Stimulated activated CD4-positive, alpha-beta T cell treated with anti-CD3 and anti-CD28 coated beads, Interleukin-2, amount 100 ng/mL, for 24 hours (primary cell): ENCODE measurements around the gene CPT1B.
"Not testable (repeated sequence)": the region's sequence is repeated elsewhere in the genome, so short reads cannot be mapped to it uniquely, and the experiment has no call there.

Source experiments
- DNase-seq, 2 donors: peaks; one replicate each; pipeline ENCODE4 v3.0.0-alpha.2; 2020

Gene CPT1B

DNA sequence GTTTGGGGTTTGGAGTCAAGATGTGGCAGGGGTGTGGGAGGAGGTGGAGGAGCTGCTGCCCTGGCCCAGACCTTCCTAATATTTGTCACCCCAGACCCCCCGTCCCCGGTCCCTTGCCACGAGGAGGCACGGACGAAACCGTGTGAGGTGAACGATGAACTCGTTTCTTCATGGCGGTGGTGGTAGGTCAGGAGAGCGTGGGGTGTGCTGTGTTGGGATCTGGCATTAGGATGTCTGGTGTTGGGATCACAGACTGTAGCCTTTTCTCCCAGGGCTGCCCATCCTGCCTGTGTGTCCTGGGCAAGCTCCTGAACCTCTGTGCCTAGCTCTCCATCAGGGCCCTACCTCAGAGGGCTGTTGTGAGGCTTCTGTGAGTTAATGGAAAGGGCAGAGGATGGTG lies 30.8 kb upstream of the CPT1B start:
- no peak for DNase-seq

DNA sequence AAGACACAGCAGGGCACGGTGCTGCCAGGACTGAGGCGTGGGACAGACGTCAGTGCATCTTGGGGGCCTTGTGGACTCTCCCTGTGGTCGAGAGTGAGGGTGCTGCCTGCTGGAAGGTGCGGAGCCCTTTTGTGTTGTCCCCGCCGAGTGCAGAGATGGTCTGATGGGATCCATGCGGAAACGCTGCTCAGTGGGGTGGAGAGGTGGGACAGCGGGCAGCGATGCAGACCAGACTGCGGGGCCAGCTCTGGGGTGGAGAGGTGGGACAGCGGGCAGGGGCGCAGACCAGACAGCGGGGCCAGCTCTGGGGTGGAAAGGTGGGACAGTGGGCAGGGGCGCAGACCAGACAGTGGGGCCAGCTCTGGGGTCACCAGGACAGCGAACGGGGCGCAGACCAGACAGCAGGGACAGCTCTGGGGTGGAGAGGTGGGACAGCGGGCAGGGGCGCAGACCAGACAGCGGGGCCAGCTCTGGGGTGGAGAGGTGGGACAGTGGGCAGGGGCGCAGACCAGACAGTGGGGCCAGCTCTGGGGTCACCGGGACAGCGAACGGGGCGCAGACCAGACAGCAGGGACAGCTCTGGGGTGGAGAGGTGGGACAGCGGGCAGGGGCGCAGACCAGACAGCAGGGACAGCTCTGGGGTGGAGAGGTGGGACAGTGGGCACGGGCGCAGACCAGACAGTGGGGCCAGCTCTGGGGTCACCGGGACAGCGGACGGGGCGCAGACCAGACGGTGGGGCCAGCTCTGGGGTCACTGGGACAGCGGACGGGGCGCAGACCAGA lies 30.0 kb upstream of the CPT1B start:
- DNase-seq: not testable (repeated sequence)

DNA sequence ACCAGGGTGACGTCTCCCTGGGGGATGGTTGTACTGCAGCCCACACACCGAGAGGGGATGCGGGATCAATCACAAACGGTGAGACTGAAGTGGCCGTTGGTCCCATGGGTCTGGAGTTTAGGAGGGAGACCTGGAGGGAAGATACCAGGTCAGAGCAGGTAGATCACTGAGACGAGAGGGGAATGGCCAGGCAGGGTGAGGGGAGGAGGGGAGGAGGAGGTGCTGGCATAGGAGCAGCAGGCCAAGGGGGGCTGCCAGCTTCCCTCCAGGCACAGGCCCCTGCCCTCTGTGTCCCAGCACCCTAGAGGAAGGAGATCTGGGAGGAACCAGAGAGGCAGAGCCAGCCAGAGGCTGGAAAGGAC lies 29.4 kb upstream of the CPT1B start:
- DNase-seq: no peak

DNA sequence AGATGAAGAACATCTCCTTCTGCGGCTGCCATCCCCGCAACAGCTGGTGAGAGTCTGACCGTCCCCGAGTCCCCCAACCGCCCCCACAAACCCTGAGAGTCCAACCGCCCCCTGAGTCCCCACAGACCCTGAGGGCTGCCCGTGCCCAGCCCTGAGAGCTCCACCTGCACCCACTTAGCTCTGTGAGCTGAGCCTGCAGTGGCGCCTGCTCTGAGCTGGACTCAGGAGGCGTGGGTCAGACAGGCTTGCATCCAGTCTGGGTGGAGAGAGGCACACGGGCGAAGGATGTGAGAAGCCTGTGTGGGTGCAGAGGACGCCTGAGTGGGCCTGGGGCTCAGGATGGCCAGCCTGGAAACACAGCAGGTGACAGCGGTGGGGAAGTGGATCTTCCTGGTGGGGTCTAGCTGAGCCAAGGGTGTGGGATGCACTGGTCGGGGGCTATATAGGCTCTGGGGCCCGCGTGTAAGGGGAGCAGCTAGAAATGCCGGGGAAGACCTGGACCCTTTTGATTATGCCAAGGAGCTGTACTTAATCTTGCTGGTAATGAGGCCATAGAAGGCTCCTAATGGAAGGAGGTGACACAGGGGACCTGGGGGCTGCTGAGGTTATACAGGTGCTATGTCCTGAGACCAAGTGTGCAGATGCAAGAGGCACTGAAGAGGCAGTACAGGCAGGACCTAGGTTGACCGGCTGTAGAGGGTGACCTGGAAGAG lies 28.9 kb upstream of the CPT1B start:
- no peak for DNase-seq

DNA sequence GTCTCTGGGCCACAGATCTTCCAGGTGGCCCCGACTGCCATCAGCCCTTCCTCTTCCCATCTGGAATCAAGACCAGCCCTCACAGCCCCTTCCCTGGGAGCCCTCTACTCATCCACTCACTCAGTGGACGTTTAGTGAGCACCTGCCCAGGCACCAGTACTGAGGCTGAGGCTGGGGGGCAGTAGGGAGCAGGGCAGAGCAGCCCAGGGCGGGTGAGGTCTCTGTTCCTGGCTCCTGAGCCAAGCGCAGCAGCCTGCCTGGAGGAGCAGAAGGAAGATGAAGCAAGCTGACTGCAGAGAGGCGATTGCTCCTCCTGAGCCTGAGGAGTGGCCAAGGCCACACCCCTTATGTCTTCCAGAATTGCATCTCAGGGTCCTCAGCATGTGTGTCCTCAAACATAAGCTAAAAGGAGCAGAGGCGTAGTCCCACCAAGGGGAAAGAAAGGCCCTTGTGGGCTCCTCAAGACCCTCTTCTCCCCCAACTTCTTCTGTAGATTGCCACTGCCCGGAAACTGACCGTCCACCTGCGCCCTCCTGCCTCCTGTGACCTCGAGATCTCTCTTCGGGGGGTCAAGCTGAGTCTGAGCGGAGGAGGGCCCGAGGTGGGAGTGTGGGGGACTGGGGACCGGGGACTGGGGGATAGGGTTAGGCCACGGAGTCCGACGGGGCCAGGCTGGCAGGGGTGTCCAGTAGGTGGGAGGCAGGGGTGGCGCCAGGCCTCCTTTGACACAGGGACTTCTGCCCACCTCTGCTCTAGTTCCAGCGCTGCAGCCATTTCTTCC lies 28.1 kb upstream of the CPT1B start:
- DNase-seq: no peak

DNA sequence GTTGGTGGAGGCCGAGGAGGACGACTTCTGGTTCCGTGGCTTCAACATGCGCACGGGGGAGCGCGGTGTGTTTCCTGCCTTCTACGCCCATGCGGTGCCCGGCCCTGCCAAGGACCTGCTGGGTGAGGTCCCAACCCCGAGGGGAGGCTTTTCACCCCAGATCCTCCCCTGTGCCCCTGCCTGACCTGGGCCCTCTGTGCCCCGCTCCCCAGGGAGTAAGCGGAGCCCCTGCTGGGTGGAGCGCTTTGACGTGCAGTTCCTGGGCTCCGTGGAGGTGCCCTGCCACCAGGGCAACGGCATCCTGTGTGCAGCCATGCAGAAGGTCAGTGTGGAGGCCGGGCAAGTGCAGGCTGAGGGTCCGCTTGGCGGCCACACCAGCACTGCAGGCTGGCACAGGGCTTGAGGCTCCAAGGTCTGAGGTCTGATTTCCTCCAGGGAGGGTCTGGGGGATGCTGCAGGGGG lies 27.4 kb upstream of the CPT1B start:
- DNase-seq: no peak

DNA sequence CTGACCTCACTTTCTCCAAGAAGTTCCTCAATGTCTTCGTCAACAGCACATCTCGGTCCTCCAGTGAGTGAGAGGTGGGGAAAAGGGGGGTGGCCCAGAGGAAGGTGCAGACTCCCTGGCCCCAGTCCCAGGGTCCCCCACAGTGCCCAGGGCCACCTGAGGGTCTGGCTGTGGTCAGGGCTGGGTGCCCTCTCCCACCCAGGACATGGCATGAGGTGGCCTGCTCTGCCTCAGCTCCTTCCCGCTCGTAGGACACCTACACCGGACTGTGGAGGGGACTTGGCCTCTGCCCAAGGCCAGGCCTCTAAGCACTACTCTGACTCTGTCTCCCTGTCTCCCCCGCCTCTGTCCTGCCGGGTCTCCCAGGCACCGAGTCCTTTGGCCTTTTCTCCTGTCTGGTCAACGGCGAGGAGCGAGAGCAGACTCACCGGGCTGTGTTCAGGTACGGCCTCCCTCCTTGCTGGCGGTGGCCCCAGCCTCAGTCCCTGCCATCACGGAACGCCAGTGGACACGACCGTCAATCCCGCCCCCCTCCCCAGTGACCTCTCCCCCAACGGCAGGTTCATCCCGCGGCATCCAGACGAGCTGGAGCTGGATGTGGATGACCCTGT lies 26.9 kb upstream of the CPT1B start:
- no peak for DNase-seq

DNA sequence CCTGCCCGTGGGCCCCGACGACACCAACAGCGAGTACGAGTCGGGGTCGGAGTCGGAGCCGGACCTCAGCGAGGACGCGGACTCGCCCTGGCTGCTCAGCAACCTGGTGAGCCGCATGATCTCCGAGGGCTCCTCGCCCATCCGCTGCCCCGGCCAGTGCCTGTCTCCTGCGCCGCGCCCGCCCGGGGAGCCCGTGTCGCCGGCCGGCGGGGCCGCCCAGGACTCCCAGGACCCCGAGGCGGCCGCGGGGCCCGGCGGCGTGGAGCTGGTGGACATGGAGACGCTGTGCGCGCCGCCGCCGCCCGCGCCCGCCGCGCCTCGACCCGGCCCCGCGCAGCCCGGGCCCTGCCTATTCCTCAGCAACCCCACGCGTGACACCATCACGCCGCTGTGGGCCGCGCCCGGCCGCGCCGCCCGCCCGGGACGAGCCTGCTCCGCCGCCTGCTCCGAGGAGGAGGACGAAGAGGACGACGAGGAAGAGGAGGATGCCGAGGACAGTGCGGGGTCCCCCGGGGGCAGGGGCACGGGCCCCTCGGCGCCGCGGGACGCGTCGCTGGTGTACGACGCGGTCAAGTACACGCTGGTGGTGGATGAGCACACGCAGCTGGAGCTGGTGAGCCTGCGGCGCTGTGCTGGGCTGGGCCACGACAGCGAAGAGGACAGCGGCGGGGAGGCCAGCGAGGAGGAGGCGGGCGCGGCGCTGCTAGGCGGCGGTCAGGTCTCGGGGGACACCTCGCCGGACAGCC lies 26.2 kb upstream of the CPT1B start:
- DNase-seq: no peak

DNA sequence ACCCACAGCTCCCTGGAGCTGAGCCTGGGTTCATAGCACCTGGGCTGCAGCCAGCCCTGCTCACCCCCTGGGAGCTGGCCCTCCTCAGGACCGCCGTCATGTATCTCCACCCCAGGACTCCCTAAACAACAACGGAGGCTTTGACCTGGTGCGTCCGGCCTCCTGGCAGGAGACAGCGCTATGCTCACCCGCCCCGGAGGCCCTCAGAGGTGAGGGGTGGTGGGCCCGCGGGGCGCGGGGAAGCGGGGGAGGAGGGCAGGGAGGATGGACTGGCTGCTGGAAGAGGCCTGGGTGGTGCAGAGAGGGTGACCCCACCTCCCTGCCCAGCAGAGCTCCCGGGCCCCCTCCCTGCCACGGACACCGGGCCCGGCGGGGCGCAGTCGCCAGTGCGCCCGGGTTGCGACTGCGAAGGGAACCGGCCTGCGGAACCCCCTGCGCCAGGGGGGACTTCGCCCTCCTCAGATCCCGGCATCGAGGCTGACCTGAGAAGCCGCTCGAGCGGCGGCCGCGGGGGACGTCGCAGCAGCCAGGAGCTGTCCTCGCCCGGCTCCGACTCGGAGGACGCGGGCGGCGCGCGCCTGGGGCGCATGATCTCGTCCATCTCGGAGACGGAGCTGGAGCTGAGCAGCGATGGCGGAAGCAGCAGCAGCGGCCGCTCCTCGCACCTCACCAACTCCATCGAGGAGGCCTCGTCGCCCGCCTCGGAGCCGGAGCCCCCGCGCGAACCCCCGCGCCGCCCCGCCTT lies 25.5 kb upstream of the CPT1B start:
- DNase-seq: no peak

DNA sequence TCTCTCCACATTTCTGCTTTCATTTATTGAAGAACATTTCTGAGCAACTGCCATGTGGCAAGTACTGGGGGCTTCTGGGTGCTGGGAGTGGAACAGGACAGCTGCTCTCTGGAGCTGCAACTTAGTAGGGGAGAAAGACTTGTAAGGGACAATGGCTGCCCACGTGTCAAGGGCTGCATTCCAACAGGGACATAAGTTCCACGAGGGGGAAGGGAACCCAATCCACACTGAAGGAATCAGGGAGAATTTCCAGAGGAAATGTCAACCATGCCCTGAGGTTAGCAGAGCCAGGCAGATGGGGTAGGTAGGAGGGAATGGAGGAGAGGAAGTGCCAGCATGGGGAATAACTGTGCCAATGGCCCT lies 24.1 kb upstream of the CPT1B start:
- no peak for DNase-seq

DNA sequence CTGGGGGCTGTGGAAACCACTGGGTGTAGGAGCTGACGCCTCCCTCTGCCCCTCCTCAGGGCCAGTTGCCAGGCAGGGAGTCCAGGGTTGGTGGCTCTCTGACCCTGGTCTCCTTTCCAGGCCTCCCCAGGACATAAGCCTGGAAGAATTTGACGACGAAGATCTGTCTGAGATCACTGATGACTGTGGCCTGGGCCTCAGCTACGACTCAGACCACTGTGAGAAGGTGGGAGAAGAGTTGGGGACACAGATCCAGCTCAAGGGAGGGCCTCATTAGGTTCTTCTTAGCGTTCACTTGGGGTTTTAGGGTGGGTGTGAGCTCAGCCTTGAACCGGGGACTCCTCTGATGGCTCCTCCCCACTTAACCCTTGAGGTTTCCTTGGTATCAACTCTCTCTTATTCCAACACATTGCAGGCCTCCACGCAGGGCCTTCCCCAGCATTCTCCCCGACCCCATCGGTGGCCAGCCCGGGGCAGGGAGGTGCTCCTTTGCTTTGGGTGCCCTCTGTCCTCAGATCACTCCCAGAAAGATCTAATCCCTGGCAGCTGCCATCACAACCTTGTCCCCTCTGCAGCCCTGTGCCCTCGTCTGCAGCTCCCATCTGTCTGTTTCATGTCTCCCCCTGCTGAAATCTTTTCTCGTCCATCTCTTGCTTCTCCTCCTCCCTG lies 23.6 kb upstream of the CPT1B start:
- no peak for DNase-seq

DNA sequence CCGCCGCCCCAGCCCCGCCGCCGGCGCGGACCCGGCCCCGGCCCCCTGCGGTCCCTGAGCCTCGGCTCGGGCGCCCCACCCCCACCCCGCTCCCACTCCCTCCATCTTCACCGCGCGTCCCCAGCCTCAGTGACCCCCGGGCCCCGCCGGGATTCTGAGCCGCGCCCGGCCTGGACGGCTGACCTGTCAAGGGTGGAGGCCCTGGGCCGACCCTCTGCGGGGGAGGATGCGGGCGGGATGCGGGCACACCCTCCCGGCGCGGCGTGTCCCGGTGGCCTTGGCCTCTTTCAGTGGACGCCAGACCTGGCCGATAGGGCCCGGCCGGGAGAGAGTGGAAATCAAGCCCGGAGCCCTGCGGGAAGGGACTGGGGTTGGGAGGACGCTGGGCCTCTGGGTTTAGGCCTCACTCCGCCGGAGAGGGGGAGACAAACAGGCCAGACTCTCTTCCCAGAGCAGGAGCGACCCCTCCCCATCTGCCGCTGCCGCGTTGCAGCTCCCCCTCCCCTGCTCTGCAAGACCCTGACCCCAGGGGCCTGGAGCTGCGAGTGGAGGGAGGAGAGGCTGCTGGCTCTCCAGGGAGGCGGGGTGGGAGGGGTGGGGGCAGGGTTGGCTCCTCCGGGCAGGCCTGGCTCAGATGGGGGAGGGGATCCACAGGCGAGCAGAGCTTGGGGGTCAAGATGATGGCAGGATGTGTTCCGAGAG lies 22.9 kb upstream of the CPT1B start:
- no peak for DNase-seq

DNA sequence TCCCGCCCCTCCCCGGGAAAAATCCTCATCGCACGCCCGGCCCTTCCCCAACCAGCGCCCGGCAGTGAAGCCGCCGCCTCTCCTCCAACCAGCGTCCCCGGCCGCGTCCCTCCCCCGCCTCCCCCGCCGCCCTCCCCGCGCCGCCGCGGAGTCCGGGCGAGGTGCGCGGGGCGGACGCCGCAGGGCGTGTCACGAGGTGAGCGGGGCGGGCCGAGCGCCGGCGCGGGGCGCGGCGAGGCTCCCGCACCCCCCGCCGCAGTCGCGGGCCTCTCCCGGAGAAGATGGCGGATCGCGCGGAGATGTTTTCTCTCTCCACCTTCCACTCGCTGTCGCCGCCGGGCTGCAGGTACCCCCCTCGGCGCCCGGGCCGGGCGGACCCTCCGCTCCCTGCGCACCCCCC lies 22.3 kb upstream of the CPT1B start, which contains the start of gene MAPK8IP2:
MAPK8IP2 (plus strand) TSS at position 256 of the 400 bp plus-strand sequence; CDS start at position 282, 26 bp downstream.
- DNase-seq: peak in 1 of 2 donors; percentile 14

DNA sequence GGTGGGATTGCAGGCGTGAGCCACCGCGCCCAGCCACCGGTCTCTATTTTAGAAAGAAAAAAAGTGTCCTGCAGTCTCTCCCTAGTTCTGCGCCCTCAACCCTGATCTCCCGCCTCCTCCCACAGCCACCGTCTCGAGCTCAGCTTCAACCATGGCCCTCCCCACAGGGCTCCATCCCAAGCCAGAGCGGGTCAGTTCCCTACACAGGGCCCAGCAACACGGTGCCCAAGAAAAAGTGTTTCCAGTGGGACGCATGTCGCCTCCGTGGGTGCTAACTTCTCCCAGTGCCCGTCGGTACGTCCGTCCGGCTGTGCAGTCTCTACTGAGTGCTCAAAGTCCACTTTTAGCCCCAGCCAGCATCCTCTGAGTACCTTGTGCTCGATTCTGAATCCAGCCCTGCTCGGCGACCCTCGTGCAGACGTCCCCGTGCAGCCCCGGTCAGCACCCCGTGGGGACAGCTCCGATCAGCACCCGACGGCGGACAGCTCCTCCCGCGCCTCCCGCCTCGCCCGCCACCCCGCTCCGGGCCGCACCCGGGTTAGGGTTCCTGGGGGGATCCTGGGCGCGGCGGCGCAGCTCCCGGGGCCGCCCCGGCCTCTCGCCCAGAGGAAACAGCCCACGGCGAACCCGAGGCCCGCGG lies 21.7 kb upstream of the CPT1B start:
- DNase-seq: peak; percentile 64 to 69

DNA sequence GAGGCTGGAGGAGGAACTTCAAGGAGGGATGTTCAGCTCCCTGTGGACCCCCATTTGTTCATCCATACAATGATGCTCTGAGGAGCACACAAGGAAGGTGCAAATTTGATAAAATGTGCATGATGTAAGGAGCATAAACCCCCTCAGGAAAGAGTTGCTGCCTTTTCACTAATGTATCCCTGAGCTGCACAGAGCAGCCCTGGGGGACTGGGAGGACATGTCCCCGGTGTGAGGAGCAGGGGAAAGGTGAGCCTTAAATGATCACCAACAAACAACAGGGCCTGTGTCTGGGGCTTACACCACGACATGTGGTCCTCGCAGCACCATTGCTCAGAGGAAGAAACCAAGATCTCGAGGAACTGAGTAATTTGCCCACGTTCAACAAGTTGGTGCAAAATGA lies 18.9 kb upstream of the CPT1B start:
- DNase-seq: no peak

DNA sequence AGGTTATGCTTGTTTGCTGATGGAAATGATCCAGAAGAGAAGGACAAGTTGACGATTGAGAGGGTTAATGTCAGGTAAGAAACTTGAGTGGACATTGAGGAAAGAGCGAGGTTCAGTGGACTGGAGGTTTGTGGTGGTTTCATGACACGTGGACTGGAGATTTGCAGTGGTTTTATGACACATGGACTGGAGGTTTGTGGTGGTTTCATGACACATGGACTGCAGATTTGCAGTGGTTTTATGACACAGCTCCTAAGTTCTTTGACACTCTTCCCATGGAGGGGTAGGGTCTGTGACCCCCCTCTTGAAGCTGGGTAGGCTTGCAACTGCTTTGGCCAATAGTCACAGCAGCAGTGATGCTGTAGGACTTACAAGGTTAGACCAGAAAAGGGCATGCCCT lies 17.0 kb upstream of the CPT1B start:
- no peak for DNase-seq

DNA sequence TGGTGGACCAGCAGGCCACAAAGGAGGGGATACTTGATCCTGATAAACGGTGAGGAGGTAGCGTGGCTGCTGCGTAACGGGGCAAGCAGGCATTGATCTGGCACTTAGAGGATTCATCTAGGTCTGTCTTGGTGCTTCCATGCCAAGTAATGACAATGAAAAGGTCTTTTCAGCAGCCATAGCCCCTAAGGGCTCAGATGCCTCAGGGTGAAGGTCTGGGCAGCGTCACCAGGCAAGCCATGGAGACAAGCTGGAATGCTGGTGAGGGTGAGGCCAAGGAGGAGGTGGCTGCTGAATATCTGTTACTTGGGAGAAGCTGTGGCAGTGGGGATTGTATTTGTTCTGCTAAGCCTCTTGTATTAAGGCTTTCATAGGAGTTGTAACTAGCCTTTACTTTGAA lies 9.2 kb upstream of the CPT1B start:
- DNase-seq: no peak

DNA sequence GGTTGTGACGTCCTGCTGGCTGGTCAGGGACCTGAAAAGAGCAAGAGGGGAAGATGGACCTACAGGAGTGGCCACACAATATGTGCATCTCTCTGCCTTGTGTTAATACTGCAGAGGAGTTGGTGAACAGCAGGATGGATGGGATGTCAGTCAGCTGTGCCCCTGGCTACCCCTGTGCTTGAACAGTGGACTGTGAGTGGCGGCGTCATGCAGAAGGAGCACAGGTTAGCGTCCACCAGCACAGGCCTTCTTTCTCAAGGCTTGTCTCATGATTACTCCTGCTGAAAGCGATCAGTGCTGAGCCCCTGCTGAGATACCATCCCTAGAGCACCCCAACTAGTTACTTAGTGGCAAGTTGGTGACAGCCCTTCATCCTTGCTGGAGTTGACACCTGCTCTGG lies 8.2 kb upstream of the CPT1B start:
- DNase-seq: no peak

DNA sequence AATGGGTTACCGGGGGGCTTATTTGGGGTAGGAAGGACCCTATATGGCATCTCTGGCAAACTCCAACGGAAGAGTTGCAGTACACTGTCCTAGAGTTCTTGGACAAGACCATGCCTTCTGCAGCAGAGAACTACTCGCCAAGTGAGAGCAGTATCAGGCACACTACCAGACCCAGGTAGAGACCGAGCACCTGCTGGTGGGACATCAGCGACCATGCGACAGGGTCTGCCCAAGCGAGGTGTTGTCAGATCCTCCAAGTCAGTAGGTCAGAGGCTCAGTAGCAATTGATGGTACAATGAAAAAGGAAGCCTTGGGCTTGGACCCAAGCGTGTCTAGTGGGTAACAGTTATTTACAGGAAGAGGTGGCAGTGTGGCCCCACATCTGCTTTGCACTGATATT lies 7.6 kb upstream of the CPT1B start:
- DNase-seq: no peak

DNA sequence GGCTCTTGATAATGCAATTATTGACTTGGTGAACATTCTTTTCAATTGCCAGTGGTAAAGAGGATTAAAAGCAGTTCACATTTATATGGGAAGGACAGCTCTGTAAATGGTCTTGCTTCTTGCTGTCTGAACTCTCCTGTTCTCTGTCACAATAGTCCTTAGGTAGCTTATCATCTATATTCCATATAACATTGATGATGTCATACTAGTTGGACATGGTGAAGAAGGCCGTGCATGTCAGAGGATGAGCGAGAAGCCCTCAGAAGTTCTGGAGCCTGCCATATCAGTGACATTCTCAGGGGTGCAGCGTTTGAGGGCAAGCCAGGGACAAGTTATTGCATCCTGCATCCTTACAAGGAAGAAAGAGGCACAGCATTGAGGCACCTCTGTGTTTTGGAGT lies 7.0 kb upstream of the CPT1B start:
- no peak for DNase-seq
